OCI-LY7 (cell line): ENCODE data around the gene CDC42EP1. TPM values are rescaled to one million over a fixed set of nuclear protein-coding genes. Genes with fewer than 3 reads are reported as not detected.

Experiments used
- BruUV-seq: library from RNA; stranded (reverse); fragments of 400-500 nt; replicated peaks from 2 replicates; lab custom pipeline; 2021; lab: Mats Ljungman, UMichigan
- CTCF ChIA-PET: fragments of 300-600 bp; sonication (Branson Sonifier 250); formaldehyde crosslinking; loops from one replicate; lab custom pipeline; 2022; ENCODE audit warnings: antibody characterized with exemption; ENCODE audit not compliant: unreplicated experiment; lab: Charles Lee
- POLR2A ChIA-PET: fragments of 300-600 bp; sonication (Branson Sonifier 250); formaldehyde crosslinking; loops from one replicate; lab custom pipeline; 2022; ENCODE audit warnings: antibody characterized with exemption; lab: Charles Lee
- DNase-seq: peaks from one replicate; pipeline ENCODE4 v3.0.0-alpha.2; 2015; ENCODE audit warnings: low spot score
- H2AFZ ChIP-seq: fragments of 200-600 bp; sonication (generic), shearing (Covaris generic); 2 replicates; pipeline ENCODE4 v1.6.1; 2014; ENCODE audit warnings: mild to moderate bottlenecking, antibody characterized with exemption, low read length, moderate library complexity
- H3K27ac ChIP-seq: fragments of 200-600 bp; sonication (generic); 2 replicates; pipeline ENCODE4 v1.5.1; 2014; ENCODE audit warnings: mixed run types, low read depth, mild to moderate bottlenecking, moderate library complexity, low read length, inconsistent platforms; ENCODE audit not compliant: poor library complexity, severe bottlenecking
- H3K36me3 ChIP-seq: fragments of 200-600 bp; sonication (generic); 2 replicates; pipeline ENCODE4 v1.6.1; 2014; ENCODE audit warnings: mild to moderate bottlenecking, antibody characterized with exemption, low read length, moderate library complexity, mixed read lengths; ENCODE audit not compliant: insufficient read depth
- H3K4me1 ChIP-seq: fragments of 200-600 bp; sonication (generic); 2 replicates; pipeline ENCODE4 v1.5.1; 2014; ENCODE audit warnings: mild to moderate bottlenecking, low read length; ENCODE audit not compliant: insufficient read depth, poor library complexity, severe bottlenecking
- H3K4me2 ChIP-seq: fragments of 200-600 bp; sonication (generic); 2 replicates; pipeline ENCODE4 v1.6.1; 2014; ENCODE audit warnings: mild to moderate bottlenecking, low read length
- H3K4me3 ChIP-seq: fragments of 200-600 bp; sonication (generic); 2 replicates; pipeline ENCODE4 v1.5.1; 2014; ENCODE audit warnings: mild to moderate bottlenecking, low read depth, low read length; ENCODE audit not compliant: poor library complexity, severe bottlenecking
- H3K79me2 ChIP-seq: fragments of 200-600 bp; sonication (generic); 2 replicates; pipeline ENCODE4 v1.6.1; 2016; ENCODE audit warnings: low read depth, mild to moderate bottlenecking, low read length, moderate library complexity, mixed read lengths; ENCODE audit not compliant: insufficient read depth
- H3K9me2 ChIP-seq: fragments of 200-600 bp; sonication (generic); 2 replicates; pipeline ENCODE4 v1.6.1; 2016; ENCODE audit warnings: mild to moderate bottlenecking, low read length, mixed read lengths; ENCODE audit not compliant: insufficient read depth
- H3K9me3 ChIP-seq: fragments of 200-600 bp; sonication (generic); 2 replicates; pipeline ENCODE4 v1.6.1; 2014; ENCODE audit warnings: mild to moderate bottlenecking, mixed run types, low read length, mixed read lengths
- H4K20me1 ChIP-seq: fragments of 200-600 bp; sonication (generic); 2 replicates; pipeline ENCODE4 v1.6.1; 2014; ENCODE audit warnings: mild to moderate bottlenecking, antibody characterized with exemption, low read length, moderate library complexity, mixed read lengths; ENCODE audit not compliant: insufficient read depth
- CTCF ChIP-seq: fragments of 200-600 bp; sonication (generic); conservative IDR thresholded peaks from 2 replicates; pipeline ENCODE4 v1.5.1; 2014; ENCODE audit warnings: mild to moderate bottlenecking, antibody characterized with exemption, low read length, moderate library complexity, mixed read lengths
- EZH2phosphoT487 ChIP-seq: fragments of 200-600 bp; sonication (generic); IDR thresholded peaks from 2 replicates; pipeline ENCODE4 v1.6.1; 2018; ENCODE audit warnings: low read depth, borderline replicate concordance, mild to moderate bottlenecking, mixed run types, antibody characterized with exemption, low read length, moderate library complexity, mixed read lengths
- intact Hi-C: fragments of 100-400 bp; cut with micrococcal nuclease; formaldehyde crosslinking; loops from one replicate; pipeline ENCODE4 v1.10.0; 2022; ENCODE audit not compliant: unreplicated experiment
- total RNA-seq, 2 experiments: library from RNA; depleted of rRNA in 1 of 2; stranded (reverse); fragments of >200 nt in 1 of 2; shearing (Covaris generic) in 1 of 2; gene quantifications; 2 replicates each; pipeline ENCODE4 v1.2.3, GENCODE V29; 2014 to 2022

Gene CDC42EP1
- total RNA-seq, 2 experiments from 2014 or later = not detected

- no peak overlapping the region for H3K27ac ChIP-seq
- BruUV-seq = no TSS peak
These were observed 1.5 kb upstream of the CDC42EP1 start for GRCh38 chr22:37558815-37559214.

GRCh38 chr22:37559521-37559900 lies 769 bp upstream of the CDC42EP1 start:
- H3K4me2 ChIP-seq = no peak overlapping the region
- no TSS peak for BruUV-seq

More at GRCh38 chr22:37558815-37559214, 1.5 kb upstream of the CDC42EP1 start:
- no peaks in the 10 kb centered on the region for H3K36me3 ChIP-seq
- H3K9me2 ChIP-seq = no peaks in the 10 kb centered on the region
- no peak overlapping the region for H3K4me2 ChIP-seq
- H2AFZ ChIP-seq = no peak overlapping the region
- H4K20me1 ChIP-seq = no peaks in the 10 kb centered on the region
- no peaks in the 10 kb centered on the region for H3K4me1 ChIP-seq
- H3K79me2 ChIP-seq = no peaks in the 10 kb centered on the region
- CTCF ChIA-PET = no interaction called here
- POLR2A ChIA-PET = interaction anchor here (0.6 kb wide), 2 partner anchors 10 to 216 kb away, joined by 4 read pairs; no protein-coding TSS in a partner anchor
- H3K4me3 ChIP-seq = no peak overlapping the region
- TF ChIP-seq EZH2phosphoT487 = no peak
- no peak for TF ChIP-seq CTCF
- no peaks in the 10 kb centered on the region for H3K9me3 ChIP-seq
- intact Hi-C loops = no loop called here
- no peak for DNase-seq

More at GRCh38 chr22:37559521-37559900, 769 bp upstream of the CDC42EP1 start:
- Histone ChIP-seq H3K4me1 (no peaks in the 10 kb centered on the region), H3K9me2 (no peaks in the 10 kb centered on the region), H3K4me3 (no peak overlapping the region), H3K27ac (no peak overlapping the region), H2AFZ (no peak overlapping the region), H4K20me1 (no peaks in the 10 kb centered on the region), H3K36me3 (no peaks in the 10 kb centered on the region), H3K9me3 (no peaks in the 10 kb centered on the region), H3K79me2 (no peaks in the 10 kb centered on the region)
- POLR2A ChIA-PET = no interaction called here
- intact Hi-C loops = no loop called here
- no peak for DNase-seq
- TF ChIP-seq EZH2phosphoT487 (no peak), CTCF (no peak)
- CTCF ChIA-PET = no interaction called here
